NCI-H345 treated with DMSO at 0.1 percent for 48 hours (cell line): ENCODE data around the gene NOA1.

Experiments
- DNase-seq: peaks from one replicate; lab custom pipeline; 2025; ENCODE audit not compliant: unreplicated experiment; lab: John Stamatoyannopoulos, UW

The NOA1 gene

DNA sequence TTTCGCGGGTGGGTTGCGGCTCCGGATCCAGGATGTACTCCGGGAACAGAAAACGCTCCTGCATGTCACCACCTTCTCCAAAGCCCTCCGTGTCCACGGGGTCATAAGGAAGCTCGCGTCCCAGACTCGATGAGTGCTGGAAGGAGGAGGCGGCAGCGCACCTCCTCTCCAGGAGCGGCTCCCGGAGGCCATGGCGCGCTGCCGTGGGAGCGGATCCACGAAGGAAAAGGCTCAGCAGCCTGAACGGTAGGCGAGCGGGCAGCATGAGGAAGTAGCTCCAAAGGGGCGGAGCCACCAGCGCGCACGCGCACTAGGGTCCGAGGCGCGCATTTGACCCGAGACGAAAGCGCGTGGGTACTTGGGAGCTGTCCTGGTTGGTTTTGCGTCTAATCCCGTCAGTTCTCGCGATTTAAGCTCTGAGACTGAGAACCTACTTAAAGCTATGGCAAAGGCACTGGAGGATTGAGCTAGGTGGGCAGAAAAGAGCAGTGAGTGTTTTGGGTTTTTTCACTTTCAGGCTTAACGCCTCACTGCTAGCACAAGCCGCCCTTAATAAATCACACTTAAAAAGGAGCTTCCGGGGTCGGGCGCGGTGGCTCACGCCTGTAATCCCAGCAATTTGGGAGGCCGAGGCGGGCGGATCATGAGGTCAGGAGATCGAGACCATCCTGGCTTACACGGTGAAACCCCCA is at the start of gene NOA1:
TSS of gene NOA1 (minus strand) at position 286 of the 692 bp plus-strand sequence. CDS start at position 265, 21 bp downstream.
- peak; percentile 84 for DNase-seq

DNA sequence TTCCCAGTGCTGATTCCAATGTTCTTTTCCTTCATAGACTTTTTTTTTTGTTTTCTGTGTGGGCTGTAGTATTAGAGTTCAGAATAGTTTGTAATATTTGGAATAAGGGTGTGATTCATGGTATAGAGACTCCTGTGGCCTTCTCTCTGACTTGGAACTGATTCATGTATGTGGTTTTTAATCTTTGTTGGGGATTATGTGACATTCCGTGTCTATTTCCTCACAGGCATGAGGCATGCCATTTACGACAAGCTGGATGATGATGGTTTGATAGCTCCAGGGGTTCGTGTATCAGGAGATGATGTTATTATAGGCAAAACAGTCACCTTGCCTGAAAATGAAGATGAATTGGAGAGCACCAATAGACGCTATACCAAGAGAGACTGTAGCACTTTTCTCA is 45.7 kb upstream of the NOA1 start:
- no peak for DNase-seq

DNA sequence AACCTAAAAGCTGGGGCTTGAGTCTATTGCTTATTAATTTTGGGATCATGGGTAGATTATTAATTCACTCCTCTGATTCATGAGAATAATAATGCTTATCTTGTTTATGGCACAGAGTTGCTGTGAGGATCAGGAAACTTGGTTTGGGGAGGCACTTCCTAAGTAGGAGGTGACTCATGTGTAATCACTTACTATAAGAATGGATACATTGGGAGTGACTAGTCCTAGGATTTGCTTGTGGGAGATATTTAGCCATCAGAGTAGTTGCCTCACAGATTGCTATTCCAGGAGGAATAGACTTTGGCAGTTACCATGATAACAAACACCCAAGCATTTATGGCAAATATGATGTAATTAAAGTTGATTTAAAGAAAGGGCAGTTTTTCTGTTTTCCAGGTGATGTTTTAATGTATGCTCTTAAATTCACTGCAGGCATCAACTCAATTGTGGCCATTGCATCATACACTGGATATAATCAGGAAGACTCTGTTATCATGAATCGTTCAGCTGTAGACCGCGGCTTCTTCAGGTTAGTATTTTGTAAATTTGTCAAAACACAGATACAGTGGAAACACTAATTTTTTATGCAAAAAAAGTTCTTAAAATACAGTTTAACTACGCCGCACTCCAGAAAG is 43.2 kb upstream of the NOA1 start:
- no peak for DNase-seq

DNA sequence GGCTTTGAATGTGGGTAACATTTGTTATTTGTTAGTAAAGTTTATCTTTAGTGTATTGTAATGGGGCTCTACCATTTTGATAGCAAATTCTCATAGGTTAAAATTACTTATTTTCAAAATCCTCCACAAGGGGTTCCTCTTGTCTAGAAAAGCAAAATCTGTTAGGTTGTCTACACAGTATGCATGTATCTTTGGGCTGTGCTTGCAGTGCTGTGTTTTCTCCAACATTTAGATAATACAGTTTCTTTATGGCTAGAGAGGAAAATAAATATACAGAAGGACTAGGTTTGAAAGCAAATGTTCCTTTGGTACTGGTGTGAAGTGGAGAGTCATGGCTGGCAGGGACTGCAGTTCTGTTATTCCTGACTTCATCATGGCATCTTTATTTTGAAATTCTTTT is 41.6 kb upstream of the NOA1 start:
- DNase-seq, result no peak

DNA sequence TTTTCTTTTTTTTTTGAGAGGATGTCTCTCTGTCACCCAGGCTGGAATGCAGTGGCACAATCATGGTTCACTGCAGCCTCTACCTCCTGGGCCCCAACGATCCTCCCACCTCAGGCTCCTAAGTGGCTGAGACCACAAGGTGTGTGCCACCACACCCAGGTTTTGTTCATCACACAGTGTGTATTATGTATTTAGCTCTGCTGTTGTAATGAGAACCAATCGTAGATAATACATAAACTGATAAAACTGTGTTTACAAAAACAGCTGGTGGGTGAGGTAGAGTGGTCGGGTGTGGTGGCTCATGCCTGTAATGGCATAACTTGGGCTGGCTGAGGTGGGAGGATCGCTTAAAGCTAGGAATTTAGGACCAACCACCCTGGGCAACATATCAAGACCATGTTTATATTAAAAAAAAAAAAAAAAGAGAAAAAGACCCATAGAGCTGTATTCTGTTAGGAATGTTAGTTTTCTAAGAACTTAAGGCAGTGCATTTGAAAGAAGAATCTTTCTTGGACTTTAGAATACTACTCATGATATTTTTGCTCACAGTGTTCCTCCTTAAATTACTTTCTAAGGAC is 36.2 kb upstream of the NOA1 start:
- no peak for DNase-seq

DNA sequence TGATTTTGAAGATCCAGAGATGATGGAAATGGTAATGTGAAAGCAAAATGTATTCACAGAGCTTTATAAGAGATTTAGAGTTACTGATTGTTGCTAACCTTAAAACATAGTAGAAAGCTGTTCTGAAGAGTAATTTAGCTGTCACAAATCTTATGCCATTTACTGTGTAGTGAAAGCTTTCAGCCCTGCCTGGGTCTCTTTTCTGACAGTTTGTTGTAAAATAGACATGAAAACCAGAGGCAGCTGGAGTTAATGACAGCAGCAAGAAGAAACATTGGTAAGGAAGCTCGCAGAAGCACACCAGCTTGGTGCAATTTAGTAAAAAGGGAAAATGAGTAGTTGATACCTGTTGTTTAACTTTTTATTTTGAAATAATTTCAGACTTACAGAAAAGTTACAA is 22.3 kb upstream of the NOA1 start:
- DNase-seq, result no peak

DNA sequence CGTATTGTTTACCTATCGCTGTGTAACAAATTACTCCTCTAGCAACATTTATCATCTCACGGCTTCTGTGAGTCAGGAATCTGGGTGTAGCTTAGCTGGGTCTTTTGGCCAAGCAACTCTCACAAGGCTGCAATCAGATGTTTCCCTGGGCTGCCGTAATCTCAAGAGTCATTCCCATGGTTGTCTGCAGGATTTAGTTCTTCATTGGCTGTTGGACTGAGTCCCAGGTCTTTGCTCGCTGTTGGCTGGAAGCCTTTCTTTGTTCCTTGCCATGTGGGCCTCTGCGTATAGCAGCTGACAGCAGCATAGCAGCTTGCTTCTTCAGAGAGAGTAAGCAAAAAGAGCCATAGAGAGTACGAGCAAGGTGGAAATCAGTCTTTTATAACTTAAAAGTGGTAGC is 18.1 kb upstream of the NOA1 start:
- no peak for DNase-seq

DNA sequence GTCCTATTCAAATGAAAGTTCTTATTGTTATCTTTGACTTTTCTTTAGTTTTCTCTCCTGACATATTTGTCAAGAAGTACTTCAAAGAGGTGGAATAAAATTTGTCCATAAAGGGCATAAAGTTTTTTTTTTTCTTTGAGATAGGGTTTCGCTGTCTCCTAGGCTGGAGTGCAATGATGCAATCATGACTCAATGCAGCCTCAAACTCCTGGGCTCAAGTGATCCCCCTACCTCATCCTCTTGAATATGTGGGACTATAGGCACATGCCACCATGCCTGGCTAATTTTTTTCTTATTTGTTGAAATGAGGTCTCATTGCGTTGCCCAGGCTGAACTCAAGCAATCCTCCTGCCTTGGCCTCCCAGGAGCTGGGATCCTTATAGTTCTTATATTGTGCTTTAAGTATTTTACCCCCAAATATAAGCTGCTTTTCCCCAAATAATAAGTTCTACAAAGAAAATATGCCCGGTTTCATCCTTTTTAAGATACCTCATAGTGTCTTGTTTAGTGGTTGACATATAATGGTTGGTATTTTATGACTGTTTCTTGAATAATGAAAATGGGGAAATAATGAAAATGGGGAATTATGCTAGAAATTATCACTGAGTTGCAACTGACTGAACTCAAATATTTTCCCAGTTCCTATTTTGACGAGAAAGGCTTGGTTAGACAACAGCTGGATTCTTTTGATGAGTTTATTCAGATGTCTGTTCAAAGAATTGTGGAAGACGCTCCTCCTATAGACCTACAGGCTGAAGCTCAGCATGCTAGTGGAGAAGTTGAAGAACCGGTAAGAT is 12.9 kb upstream of the NOA1 start:
- no peak for DNase-seq

DNA sequence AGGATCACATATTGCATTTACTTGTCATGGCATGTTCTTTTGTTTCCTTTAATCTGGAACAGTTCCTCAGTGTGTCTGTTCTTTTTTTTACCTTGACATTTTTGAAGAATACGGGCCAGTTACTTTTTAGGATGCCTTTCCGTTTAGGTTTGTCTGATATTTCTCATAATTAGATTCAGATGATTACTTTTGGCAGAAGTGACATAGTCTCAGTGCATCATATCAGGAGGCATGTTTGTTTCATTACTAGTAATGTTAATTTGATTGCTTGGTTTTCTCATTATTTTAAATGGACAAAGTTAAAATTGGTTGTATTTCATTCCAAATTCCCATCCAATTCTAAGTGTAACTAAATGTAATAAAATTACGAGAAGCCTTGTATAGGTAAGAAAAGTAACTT is 9.5 kb upstream of the NOA1 start:
- no peak for DNase-seq

DNA sequence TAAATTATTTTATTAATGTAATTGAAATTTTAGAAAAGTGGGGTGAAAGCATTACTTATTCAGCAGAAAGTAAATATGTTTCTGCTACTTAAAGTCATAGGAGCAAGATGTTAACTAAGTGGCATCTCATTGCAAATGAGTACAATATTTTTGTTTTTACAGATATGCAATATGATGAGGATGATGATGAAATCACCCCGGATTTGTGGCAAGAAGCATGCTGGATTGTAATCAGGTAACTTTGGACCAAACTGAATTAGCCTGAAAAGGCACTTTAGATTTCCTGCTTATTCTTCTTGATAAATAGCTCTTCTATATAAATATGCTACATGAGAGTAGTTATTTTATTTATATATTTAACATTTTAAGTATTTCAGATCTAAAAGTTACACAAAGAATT is 8.8 kb upstream of the NOA1 start:
- DNase-seq, result no peak

DNA sequence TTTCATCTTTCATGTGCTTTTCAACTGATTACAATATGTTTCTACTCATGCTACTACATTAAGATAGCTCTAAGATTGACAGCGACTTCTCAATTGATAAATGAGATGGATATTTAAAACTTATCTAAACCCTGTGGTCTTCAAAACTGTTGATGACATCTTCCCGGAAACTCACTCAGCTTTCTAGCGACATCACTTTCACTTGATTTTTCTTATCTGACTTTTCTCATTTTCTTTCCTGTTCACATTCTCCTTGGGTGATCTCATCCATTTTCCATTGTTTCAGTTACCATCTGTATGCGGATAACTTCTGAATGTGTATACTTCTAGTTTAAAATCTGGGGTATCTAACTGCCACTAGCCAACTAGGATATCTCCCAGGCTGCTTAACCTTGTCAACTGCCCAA is 4.4 kb upstream of the NOA1 start:
- DNase-seq, result no peak

DNA sequence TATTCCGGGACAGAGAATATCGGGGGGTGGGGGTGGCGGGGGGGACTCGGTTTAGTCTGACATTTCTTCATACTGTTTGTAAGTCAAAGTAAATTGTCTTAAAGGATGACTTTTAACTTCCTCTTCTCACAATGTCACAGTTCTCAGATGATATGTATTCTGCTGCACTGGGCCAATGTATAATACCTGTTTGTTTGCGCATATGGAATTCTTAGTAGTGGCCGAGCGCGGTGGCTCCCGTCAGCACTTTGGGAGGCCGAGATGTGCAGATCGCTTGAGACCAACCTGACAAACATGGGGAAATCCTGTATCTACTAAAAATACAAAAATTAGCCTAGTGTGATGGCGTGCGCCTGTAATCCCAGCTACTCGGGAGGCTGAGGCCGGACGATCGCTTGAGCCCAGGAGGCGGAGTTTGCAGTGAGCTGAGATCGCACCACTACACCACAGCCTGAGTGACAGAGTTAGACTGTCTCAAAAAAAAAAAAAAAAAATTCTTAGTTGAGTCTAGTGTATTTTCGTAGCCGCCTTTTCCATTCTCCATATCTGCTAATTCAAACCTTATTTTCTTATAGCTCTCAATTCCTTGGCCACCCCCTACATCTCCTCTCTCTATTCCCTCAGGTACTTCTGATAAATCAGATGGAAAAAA is 2.1 kb upstream of the NOA1 start:
- DNase-seq, result no peak

DNA sequence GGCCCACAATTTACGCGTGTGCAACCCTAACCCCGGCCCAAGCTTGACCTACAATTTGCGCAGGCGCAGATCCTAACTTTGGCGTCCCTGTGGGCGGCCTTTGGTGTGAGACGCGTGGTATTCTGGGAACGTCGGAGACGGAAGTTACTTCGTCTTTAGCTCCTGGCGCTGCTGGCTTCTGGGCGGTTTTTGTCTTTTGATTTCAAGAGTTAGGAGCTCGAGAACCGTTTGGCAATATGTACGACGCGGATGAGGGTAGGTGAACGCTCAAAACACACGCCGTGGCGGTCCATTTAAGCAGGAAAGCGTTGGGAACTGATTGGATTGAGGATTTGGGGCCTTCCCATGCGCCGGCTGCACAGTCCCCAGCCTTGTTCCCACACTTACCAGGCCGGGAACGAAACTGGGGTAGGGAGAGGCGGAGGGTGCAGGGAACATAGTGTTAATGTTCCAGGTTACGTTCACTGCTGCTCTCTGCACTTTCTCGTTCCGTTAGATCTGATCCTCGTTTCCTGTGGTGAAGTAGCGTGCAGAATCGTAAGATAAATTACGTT is 1.4 kb upstream of the NOA1 start, which contains the start of gene POLR2B:
TSS of gene POLR2B (plus strand) at position 147 of the 554 bp plus-strand sequence. CDS start at position 237, 90 bp downstream.
- DNase-seq, result peak; percentile 77

DNA sequence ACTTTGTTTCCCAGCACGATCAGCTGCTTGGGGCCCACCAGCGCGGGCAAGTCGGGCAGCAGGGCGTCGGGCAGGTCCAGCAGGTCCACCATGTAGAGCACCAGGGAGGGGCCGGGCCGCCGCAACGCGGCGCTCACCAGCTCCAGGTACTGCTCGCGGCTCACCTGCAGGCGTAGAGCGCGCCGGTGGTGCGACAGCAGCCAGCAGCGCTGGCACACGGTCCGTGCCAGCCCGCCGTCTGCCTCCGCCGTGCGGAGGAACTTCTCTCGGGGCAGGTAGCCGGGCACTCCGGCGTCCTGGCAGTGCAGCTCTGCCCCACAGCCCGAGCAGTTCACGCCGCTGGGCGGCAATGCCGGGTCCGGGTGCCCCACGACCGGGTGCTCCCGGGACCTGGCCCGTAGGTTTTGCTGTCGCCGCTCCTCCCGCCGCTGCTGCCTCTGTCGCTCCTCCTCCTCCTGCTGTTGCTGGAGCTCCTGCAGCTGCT is 527 bp downstream of the NOA1 start:
- no peak for DNase-seq

DNA sequence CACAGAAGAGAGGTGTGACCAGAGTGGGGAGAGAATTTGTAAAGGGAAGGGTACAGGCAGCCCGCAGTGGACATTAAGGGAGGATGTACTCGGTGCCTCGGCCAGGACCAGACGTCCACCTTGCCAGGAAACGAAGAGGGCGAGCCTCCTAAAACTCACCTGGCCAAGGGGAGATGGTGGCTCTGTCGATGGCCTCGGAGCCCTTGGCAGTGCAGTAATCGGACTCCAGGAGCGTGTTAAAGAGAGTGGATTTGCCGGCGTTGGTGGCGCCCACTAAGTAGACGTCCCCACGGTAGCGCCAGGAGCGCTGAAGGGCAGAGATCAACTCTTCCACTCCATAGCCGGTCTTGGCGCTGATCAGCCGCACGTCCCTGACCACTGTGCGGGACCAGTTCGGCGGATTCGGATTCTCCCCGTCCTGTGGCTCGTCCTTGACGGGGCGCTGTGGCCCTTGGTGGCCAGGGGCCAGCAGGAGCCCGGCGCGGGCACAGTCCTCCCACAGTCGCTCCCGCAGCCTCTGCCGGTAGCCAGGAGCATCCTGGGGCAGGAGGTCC is 1.0 kb downstream of the NOA1 start:
- no peak for DNase-seq

DNA sequence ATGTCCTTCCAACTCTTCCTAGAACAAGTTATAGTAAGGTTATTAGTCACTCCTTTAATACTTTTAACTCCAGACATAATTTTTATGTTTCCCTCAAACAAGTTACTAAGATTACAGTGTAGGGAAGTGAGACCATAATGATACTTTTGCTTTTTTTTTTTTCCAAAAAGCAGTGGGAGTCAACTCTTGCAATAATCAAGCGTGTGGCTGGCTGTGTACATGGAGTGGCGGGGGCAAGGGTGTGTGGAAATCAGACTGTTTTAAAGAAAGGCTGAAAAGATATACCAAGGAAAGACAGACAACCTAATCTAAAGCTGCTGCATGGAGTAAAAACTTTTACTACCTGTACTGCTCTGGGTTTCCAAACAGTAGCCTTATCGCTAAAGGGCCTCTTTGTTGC is 4.1 kb downstream of the NOA1 start:
- DNase-seq, result no peak

DNA sequence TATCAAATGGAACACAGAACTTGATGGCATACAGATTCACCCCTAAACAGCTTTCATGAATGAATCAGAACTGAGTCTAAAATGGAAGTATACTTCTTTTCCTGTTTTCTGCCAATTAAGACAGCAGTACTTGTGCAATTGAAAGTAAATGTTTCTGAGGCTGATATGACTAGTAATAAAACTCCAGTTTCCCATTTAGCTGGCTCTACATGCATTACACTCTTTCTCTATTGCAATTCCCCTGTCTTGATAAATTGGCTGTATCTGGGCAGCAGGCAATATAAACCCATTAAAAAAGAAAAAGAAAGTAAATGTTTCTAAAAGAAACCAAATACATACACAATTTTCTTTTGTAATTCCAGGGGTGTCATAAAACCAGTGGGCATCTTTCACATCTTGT is 4.6 kb downstream of the NOA1 start:
- DNase-seq, result no peak

DNA sequence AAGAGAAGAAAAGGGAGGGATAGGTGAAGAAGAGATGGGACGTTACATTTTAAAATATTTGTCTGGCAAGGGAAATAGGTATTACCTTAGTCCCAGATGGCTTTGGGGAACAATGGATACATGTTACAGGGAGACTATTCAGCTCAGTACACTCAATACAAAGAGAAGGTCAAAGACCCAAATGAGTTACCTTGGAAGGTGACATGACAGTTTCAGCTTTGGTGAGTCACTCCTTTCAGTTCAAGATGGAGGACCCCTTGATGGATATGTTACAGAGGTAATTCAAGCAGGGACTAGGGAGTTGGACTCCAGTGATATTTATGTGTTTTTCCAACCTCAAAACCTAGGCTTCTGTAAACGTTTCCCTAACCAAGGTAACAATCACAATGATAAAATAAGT is 5.0 kb downstream of the NOA1 start:
- DNase-seq, result no peak

DNA sequence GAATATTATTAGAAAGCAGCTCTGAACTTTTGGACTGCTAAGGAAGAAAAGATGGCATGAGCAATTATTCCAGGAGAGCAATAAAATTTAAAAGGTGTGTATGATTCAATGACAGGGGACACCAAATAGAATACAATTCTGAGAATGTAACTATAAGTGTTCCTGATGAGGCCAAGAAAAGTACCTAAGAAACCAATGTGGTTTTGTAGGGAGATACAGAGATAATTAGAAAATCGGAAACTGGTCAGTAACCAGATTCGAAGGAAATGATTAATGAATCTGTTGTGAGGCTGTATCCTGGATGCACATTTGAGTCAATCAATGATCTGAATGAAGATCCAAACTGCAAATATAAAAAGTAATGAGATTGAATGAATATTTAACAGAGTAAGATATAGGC is 6.0 kb downstream of the NOA1 start:
- no peak for DNase-seq

DNA sequence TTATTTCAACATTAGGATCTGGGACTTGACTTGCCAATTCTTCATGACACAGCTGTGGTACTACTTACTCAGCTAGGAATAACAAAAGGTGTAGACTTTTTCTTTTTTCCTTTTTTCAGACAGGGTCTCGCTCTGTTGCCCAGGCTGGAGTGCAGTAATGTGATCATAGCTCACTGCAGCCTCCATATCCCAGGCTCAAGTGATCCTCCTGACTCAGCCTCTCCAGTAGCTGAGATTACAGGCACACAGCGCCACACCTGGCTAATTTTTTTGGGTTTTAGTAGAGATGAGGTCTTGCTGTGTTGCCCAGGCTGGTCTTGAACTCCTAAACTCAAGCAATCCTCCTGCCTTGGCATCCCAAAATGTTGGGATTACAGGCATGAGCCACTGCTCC is 16.3 kb downstream of the NOA1 start:
- no peak for DNase-seq
